Measurements from ENCODE around the gene KCNT2.

DNA sequence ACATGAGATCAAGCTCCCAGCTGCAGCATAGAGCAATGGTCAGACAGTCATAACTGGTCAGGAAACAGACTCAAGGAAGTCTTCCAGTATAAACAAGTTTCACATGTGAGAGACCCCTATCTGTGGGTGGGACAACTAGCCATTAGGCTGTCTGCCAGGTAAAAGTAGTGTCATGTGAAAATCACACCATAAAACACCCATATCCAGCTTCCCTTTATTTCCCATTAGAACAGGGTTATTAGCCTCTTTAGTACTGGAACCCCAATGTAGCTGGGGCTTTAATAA is 426.7 kb downstream of the KCNT2 start:
- no peak for TF ChIP-seq EZH2 (IDR thresholded peaks at IDR 0.05; ENCODE audit: borderline replicate concordance, control insufficient read depth, low read depth, low read length)
- no peak for TF ChIP-seq RCOR1 (conservative IDR thresholded peaks at IDR 0.05; ENCODE audit: low read depth, low read length)
- no peak for TF ChIP-seq CHD4 (IDR thresholded peaks at IDR 0.05)
- no peak for TF ChIP-seq CTCF (IDR thresholded peaks at IDR 0.05 in 2 of 3, conservative IDR thresholded peaks at IDR 0.05 in 1 of 3; ENCODE audit: control insufficient read depth in 2 of 3, extremely low read depth in 1 of 3, insufficient read depth in 1 of 3, low read depth in 3 of 3, low read length in 3 of 3)
- no peak for TF ChIP-seq CHD2 (IDR thresholded peaks at IDR 0.05; ENCODE audit: borderline replicate concordance, low read depth, low read length)
- TF ChIP-seq CBX5 (IDR thresholded peaks at IDR 0.05; ENCODE audit: low read depth) = no peak
- no peak for TF ChIP-seq POLR2A (IDR thresholded peaks at IDR 0.05; ENCODE audit: low read depth, low read length)
- no peak for TF ChIP-seq DPF2 (IDR thresholded peaks at IDR 0.05)
- TF ChIP-seq, protein P1, sequence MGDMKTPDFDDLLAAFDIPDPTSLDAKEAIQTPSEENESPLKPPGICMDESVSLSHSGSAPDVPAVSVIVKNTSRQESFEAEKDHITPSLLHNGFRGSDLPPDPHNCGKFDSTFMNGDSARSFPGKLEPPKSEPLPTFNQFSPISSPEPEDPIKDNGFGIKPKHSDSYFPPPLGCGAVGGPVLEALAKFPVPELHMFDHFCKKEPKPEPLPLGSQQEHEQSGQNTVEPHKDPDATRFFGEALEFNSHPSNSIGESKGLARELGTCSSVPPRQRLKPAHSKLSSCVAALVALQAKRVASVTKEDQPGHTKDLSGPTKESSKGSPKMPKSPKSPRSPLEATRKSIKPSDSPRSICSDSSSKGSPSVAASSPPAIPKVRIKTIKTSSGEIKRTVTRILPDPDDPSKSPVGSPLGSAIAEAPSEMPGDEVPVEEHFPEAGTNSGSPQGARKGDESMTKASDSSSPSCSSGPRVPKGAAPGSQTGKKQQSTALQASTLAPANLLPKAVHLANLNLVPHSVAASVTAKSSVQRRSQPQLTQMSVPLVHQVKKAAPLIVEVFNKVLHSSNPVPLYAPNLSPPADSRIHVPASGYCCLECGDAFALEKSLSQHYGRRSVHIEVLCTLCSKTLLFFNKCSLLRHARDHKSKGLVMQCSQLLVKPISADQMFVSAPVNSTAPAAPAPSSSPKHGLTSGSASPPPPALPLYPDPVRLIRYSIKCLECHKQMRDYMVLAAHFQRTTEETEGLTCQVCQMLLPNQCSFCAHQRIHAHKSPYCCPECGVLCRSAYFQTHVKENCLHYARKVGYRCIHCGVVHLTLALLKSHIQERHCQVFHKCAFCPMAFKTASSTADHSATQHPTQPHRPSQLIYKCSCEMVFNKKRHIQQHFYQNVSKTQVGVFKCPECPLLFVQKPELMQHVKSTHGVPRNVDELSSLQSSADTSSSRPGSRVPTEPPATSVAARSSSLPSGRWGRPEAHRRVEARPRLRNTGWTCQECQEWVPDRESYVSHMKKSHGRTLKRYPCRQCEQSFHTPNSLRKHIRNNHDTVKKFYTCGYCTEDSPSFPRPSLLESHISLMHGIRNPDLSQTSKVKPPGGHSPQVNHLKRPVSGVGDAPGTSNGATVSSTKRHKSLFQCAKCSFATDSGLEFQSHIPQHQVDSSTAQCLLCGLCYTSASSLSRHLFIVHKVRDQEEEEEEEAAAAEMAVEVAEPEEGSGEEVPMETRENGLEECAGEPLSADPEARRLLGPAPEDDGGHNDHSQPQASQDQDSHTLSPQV (IDR thresholded peaks at IDR 0.05) = no peak
- TF ChIP-seq ATF7 (IDR thresholded peaks at IDR 0.05; ENCODE audit: low read depth) = no peak

All from GM12878 (cell line).